HepG2 (cell line): Measurements from ENCODE around the gene CCDC177. TPM values are rescaled to one million over a fixed set of nuclear protein-coding genes. Genes with fewer than 3 reads are reported as not detected.

Experiments
- CEBPG ChIP-seq: IDR thresholded peaks from 2 replicates; pipeline ENCODE4 v1.6.1; 2016
- CTCF ChIP-seq: sonication (generic); formaldehyde crosslinking; IDR thresholded peaks from 2 replicates; pipeline ENCODE4 v1.5.0; 2020; ENCODE audit warnings: mild to moderate bottlenecking, missing genetic modification reagents, moderate library complexity
- ETV5 ChIP-seq: IDR thresholded peaks from 2 replicates; pipeline ENCODE4 v1.6.1; 2018; ENCODE audit warnings: missing biosample characterization, missing genetic modification reagents, inconsistent platforms, borderline replicate concordance
- IKZF4 ChIP-seq: sonication (generic); formaldehyde crosslinking; IDR thresholded peaks from 2 replicates; pipeline ENCODE4 v1.5.1; 2020; ENCODE audit warnings: borderline replicate concordance, mild to moderate bottlenecking, low read depth, missing genetic modification reagents; ENCODE audit errors: not compliant biosample characterization
- KIAA2018 ChIP-seq: sonication (generic); formaldehyde crosslinking; IDR thresholded peaks from 2 replicates; pipeline ENCODE4 v1.5.0; 2020; ENCODE audit warnings: mild to moderate bottlenecking, missing genetic modification reagents, borderline replicate concordance
- SPEN ChIP-seq: sonication (generic); formaldehyde crosslinking; IDR thresholded peaks from 2 replicates; pipeline ENCODE4 v1.5.1; 2020; ENCODE audit warnings: low read depth, mild to moderate bottlenecking, missing genetic modification reagents
- TBX2 ChIP-seq: sonication (generic); formaldehyde crosslinking; IDR thresholded peaks from 2 replicates; pipeline ENCODE4 v1.5.0; 2020; ENCODE audit warnings: missing genetic modification reagents, mild to moderate bottlenecking, borderline replicate concordance
- THAP11 ChIP-seq: IDR thresholded peaks from 2 replicates; pipeline ENCODE4 v1.6.1; 2016; ENCODE audit warnings: missing biosample characterization, missing genetic modification reagents
- ZMYM4 ChIP-seq: sonication (generic); formaldehyde crosslinking; IDR thresholded peaks from 2 replicates; pipeline ENCODE4 v1.8.1; 2023; ENCODE audit warnings: mild to moderate bottlenecking, missing genetic modification reagents
- ZNF354B ChIP-seq: sonication (generic); formaldehyde crosslinking; IDR thresholded peaks from 2 replicates; pipeline ENCODE4 v1.8.0; 2022; ENCODE audit warnings: mild to moderate bottlenecking, missing genetic modification reagents
- ZNF556 ChIP-seq: sonication (generic); formaldehyde crosslinking; IDR thresholded peaks from 2 replicates; pipeline ENCODE4 v1.4.0; 2020; ENCODE audit warnings: mild to moderate bottlenecking, missing genetic modification reagents, borderline replicate concordance
- ZNF687 ChIP-seq: sonication (generic); formaldehyde crosslinking; IDR thresholded peaks from 2 replicates; pipeline ENCODE4 v1.5.1; 2020; ENCODE audit warnings: mild to moderate bottlenecking, missing genetic modification reagents, moderate library complexity
- ZSCAN12 ChIP-seq: sonication (generic); formaldehyde crosslinking; IDR thresholded peaks from 2 replicates; pipeline ENCODE4 v1.9.0; 2021; ENCODE audit warnings: mild to moderate bottlenecking, missing genetic modification reagents
- polyA plus RNA-seq, 8 experiments: library from polyadenylated mRNA; depleted of rRNA in 3 of 8; stranded (reverse) in 7 of 8; unstranded in 1 of 8; fragments of >200 nt; fragmentation: Illumina TruSeq in 4 of 8; extraction: Trizol in 4 of 8; gene quantifications; 2 replicates each; pipeline versions ENCODE4 v1.2.1 to v1.2.3, GENCODE V29; 2011 to 2016; ENCODE audit warnings: low read depth in 4 of 8, missing spikeins in 1 of 8, mixed read lengths in 1 of 8; ENCODE audit not compliant: insufficient read depth in 1 of 8
- total RNA-seq, 5 experiments: library from RNA; depleted of rRNA; stranded (reverse); fragments of >200 nt; fragmentation: Illumina TruSeq; extraction: Trizol; gene quantifications; 2 replicates each; pipeline ENCODE4 v1.2.3, GENCODE V29; 2016; ENCODE audit warnings: low read depth in 1 of 5

The CCDC177 gene
- total and polyA plus RNA-seq, 2 of the 13 experiments (the other 11 are each of a cell fraction or from before 2014, with no cell fraction given): not detected

GRCh38 chr14:69606258-69607184 lies 31.9 kb upstream of the CCDC177 start (continued):
- TF ChIP-seq KIAA2018 (CRISPR knock-in tag) (no peak), ETV5 (no peak), SPEN (CRISPR knock-in tag) (0 out of 2 replicates have a peak, but pooled peaks have one; percentile 31), TBX2 (no peak; the same call in 1 of the 2 replicates), ZNF354B (CRISPR knock-in tag) (peak; percentile 57; the same call in 1 of the 2 replicates), ZSCAN12 (no peak), CTCF (peak; percentile 24; the same call in 1 of the 2 replicates), CEBPG (CRISPR knock-in tag) (peak; percentile 99), THAP11 (CRISPR knock-in tag) (peak; percentile 67), ZNF556 (CRISPR knock-in tag) (no peak), IKZF4 (no peak), ZMYM4 (CRISPR knock-in tag) (peak; percentile 30; the same call in 1 of the 2 replicates), ZNF687 (CRISPR knock-in tag) (peak; percentile 64)
